Esophagus squamous epithelium (tissue), 5 donors: ENCODE results near the gene CHST3. TPM values are rescaled to one million over a fixed set of nuclear protein-coding genes. Genes with fewer than 3 reads are reported as not detected.

ENCODE experiments used
- DNase-seq: peaks from one replicate; lab custom pipeline; 2025; lab: John Stamatoyannopoulos, UW
- H3K27ac ChIP-seq, 4 donors: fragments of 200-600 bp; sonication (generic); one replicate each; pipeline ENCODE4 v1.5.1; 2016 to 2019; ENCODE audit warnings: mild to moderate bottlenecking in 1 of 4
- H3K27me3 ChIP-seq, 4 donors: fragments of 200-600 bp; sonication (generic); 1 replicate in 3 of 4; 2 replicates in 1 of 4; pipeline versions ENCODE4 v1.5.1 to v1.6.0; 2017 to 2021; ENCODE audit warnings: antibody characterized with exemption in 1 of 4
- H3K36me3 ChIP-seq, 3 donors: fragments of 200-600 bp; sonication (generic); one replicate each; pipeline ENCODE4 v1.5.1; 2016 to 2019
- H3K4me1 ChIP-seq, 3 donors: fragments of 200-600 bp; sonication (generic); one replicate each; pipeline ENCODE4 v1.5.1; 2017 to 2019
- H3K4me3 ChIP-seq, 4 donors: fragments of 200-600 bp; sonication (generic); 1 replicate in 3 of 4; 2 replicates in 1 of 4; pipeline ENCODE4 v1.5.1; 2016 to 2019; ENCODE audit warnings: mild to moderate bottlenecking in 2 of 4, moderate library complexity in 1 of 4
- H3K9me3 ChIP-seq, 3 donors: fragments of 200-600 bp; sonication (generic); one replicate each; pipeline ENCODE4 v1.5.1; 2016 to 2019
- POLR2A ChIP-seq, 4 donors: fragments of 450-650 bp; IDR thresholded peaks; one replicate each; pipeline ENCODE4 v1.6.1; 2017; ENCODE audit warnings: antibody characterized with exemption in 4 of 4, mild to moderate bottlenecking in 4 of 4, moderate library complexity in 3 of 4
- WGBS, 2 donors: methylation state at CpG; one replicate each; pipeline ENCODE4 v1.1.5; 2018; 5-methylcytosine and 5-hydroxymethylcytosine counted together
- intact Hi-C: fragments of 100-400 bp; cut with DNase I; formaldehyde crosslinking; loops from one replicate; pipeline ENCODE4 v1.15.0; 2022
- total RNA-seq, 4 donors: library from RNA; depleted of rRNA; stranded (reverse); fragments of >200 nt; gene quantifications; one replicate each; pipeline ENCODE4 v1.1.0, GENCODE V29; 2016
- TF ChIP-seq, protein P1 (sequence below), 6 experiments: fragments of 450-650 bp in 4 of 6; fragments of 200-600 bp in 2 of 6; sonication (generic) in 2 of 6; IDR thresholded peaks; one replicate each; pipeline ENCODE4 v1.5.1; 2016 to 2019; ENCODE audit warnings: antibody characterized with exemption in 6 of 6, mild to moderate bottlenecking in 4 of 6, moderate library complexity in 4 of 6
- donor health status: DM: yes; HTN: yes; CAD: no.

Gene CHST3
- total RNA-seq, 4 donors from 2014 or later: 5.3 to 15.4 (median 9.6) TPM

DNA sequence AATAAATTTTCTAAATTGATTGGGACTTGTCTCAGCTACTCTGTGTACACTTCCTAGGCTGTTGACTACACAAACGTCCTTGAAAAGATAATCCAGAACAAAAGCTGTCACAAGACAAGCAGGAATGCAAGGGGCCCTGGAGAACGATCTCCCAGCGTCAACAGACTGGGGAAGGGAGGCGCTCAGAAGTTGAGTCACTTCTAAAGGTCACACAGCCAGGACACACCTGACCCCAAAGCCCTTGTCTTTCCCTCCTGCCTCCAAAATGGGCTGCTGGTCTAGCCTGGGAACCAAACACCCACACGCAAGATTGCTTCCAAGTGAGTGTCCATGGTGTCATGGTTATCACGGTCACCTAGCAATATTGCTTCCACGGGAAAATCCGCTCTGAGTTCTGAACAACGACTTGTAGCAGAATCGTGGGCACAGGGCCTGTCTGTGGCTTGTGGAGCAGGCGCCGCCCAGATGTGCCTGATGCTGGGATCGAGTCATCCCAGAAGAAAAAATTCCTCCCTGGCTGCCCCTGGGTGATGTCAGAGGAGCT, 74.3 kb downstream of the CHST3 start:
- Histone ChIP-seq H3K27me3 (no peaks in the 10 kb centered on the region), H3K4me1 (peaks cover 0 to 7% (median 0%) of the 10 kb centered on the region in 3 donors), H3K27ac (no peak overlapping the region), H3K9me3 (no peaks in the 10 kb centered on the region), H3K36me3 (no peaks in the 10 kb centered on the region), H3K4me3 (no peak overlapping the region)
- DNase-seq: no peak
- intact Hi-C loops: no loop called here
- WGBS, 2 donors: 57 to 63% methylated on average over 12 to 13 of the region's 13 CpGs
- no peak for TF ChIP-seq POLR2A (IDR thresholded peaks at IDR 0.05)
- TF ChIP-seq, protein P1, sequence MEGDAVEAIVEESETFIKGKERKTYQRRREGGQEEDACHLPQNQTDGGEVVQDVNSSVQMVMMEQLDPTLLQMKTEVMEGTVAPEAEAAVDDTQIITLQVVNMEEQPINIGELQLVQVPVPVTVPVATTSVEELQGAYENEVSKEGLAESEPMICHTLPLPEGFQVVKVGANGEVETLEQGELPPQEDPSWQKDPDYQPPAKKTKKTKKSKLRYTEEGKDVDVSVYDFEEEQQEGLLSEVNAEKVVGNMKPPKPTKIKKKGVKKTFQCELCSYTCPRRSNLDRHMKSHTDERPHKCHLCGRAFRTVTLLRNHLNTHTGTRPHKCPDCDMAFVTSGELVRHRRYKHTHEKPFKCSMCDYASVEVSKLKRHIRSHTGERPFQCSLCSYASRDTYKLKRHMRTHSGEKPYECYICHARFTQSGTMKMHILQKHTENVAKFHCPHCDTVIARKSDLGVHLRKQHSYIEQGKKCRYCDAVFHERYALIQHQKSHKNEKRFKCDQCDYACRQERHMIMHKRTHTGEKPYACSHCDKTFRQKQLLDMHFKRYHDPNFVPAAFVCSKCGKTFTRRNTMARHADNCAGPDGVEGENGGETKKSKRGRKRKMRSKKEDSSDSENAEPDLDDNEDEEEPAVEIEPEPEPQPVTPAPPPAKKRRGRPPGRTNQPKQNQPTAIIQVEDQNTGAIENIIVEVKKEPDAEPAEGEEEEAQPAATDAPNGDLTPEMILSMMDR (IDR thresholded peaks at IDR 0.05): no peak

DNA sequence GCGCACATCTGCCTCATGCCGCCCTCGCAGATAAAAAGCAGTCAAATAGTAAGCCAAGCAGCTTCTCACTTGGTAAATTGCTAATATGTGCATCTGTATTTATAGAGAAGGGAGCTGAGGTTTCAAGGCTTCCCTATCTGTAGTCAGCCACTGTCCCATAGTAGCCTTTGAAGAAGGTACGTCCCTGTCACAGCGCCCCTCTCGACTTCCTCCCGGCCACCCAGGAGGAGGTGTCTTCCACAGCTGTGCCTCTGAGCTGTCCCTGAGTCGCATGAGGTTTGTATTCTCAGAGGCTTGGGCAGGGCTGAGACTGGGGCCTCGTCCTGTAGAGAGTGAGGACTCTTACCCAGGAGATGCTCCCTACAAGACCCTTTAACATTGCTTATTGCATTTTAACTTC, 75.2 kb downstream of the CHST3 start:
- H3K27ac ChIP-seq: no peak overlapping the region
- peaks cover 2 to 13% (median 4%) of the 10 kb centered on the region in 3 donors for H3K4me1 ChIP-seq

GRCh38 chr10:72041491-72041890, 77.3 kb downstream of the CHST3 start:
- no peak overlapping the region for H3K27ac ChIP-seq
- no peaks in the 10 kb centered on the region for H3K36me3 ChIP-seq
- TF ChIP-seq POLR2A (IDR thresholded peaks at IDR 0.05): no peak
- TF ChIP-seq, protein P1 (IDR thresholded peaks at IDR 0.05): no peak
- intact Hi-C loops: no loop called here
- no peaks in the 10 kb centered on the region for H3K9me3 ChIP-seq
- no peaks in the 10 kb centered on the region for H3K27me3 ChIP-seq
- no peak for DNase-seq
- H3K4me1 ChIP-seq: peaks cover 7 to 28% (median 10%) of the 10 kb centered on the region in 3 donors
- no peak overlapping the region for H3K4me3 ChIP-seq
- 73 to 90% methylated on average over 4 of the region's 6 CpGs for WGBS, 2 donors

More for the DNA sequence above, 75.2 kb downstream of the CHST3 start:
- no peak for DNase-seq
- WGBS, 2 donors: 66 to 72% methylated on average over 6 to 8 of the region's 9 CpGs
- TF ChIP-seq, protein P1 (IDR thresholded peaks at IDR 0.05): no peak
- TF ChIP-seq POLR2A (IDR thresholded peaks at IDR 0.05): no peak
- Histone ChIP-seq H3K4me3 (no peak overlapping the region), H3K36me3 (no peaks in the 10 kb centered on the region), H3K9me3 (no peaks in the 10 kb centered on the region), H3K27me3 (no peaks in the 10 kb centered on the region)
- intact Hi-C loops: no loop called here

- DNase-seq: no peak
- Histone ChIP-seq H3K27ac (no peak overlapping the region), H3K4me1 (peaks cover 7 to 26% (median 10%) of the 10 kb centered on the region in 3 donors), H3K4me3 (no peak overlapping the region), H3K36me3 (no peaks in the 10 kb centered on the region), H3K9me3 (no peaks in the 10 kb centered on the region), H3K27me3 (no peaks in the 10 kb centered on the region)
- TF ChIP-seq POLR2A (IDR thresholded peaks at IDR 0.05): no peak
- TF ChIP-seq, protein P1 (IDR thresholded peaks at IDR 0.05): no peak
- WGBS, 2 donors: 76 to 90% methylated on average over 7 to 10 of the region's 10 CpGs
- intact Hi-C loops: no loop called here
These were observed 79.0 kb downstream of the CHST3 start for GRCh38 chr10:72043016-72043834.
